SU-DHL-6 (cell line): Measurements from ENCODE around the gene OPRM1.

Experiments used
- EZH2phosphoT487 ChIP-seq: fragments of 200-600 bp; sonication (generic), shearing (Covaris generic); conservative IDR thresholded peaks from 2 replicates; pipeline ENCODE4 v1.6.1; 2018; ENCODE audit warnings: mild to moderate bottlenecking, antibody characterized with exemption, low read length, moderate library complexity, mixed read lengths
- TF ChIP-seq, protein P1 (sequence below): fragments of 200-600 bp; sonication (generic); IDR thresholded peaks from one replicate; pipeline ENCODE4 v1.5.1; 2017; ENCODE audit warnings: antibody characterized with exemption, mild to moderate bottlenecking, low read length, moderate library complexity; ENCODE audit not compliant: insufficient read depth, poor library complexity, severe bottlenecking

DNA sequence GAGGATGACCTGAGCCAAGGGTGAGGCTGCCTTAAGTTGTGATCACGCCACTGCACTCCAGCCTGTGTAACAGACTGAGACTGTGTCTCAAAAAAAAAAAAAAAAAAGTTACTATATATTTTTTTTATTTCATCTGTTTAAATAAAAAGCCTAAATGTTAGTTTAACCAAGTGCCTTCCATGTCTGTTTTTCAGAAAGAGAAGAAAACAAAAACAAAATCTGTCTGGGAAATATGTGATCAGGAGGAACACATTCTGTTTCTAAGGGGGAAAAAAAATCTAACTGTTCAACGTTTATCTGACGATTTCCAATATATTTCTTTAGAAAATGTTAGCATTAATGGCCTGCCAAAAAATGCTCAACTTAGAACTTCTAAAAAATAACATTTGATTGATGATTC, 170.5 kb downstream of the OPRM1 start:
- TF ChIP-seq, protein P1, sequence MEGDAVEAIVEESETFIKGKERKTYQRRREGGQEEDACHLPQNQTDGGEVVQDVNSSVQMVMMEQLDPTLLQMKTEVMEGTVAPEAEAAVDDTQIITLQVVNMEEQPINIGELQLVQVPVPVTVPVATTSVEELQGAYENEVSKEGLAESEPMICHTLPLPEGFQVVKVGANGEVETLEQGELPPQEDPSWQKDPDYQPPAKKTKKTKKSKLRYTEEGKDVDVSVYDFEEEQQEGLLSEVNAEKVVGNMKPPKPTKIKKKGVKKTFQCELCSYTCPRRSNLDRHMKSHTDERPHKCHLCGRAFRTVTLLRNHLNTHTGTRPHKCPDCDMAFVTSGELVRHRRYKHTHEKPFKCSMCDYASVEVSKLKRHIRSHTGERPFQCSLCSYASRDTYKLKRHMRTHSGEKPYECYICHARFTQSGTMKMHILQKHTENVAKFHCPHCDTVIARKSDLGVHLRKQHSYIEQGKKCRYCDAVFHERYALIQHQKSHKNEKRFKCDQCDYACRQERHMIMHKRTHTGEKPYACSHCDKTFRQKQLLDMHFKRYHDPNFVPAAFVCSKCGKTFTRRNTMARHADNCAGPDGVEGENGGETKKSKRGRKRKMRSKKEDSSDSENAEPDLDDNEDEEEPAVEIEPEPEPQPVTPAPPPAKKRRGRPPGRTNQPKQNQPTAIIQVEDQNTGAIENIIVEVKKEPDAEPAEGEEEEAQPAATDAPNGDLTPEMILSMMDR = no peak
- TF ChIP-seq EZH2phosphoT487 = no peak
